GM12873 (cell line): ENCODE data around the gene FMN2.

Experiments
- CTCF ChIP-seq: IDR thresholded peaks from 2 replicates; pipeline ENCODE4 v1.5.1; 2012; ENCODE audit warnings: low read depth, mild to moderate bottlenecking, moderate library complexity, low read length, control low read depth; ENCODE audit not compliant: insufficient read depth; ENCODE audit errors: missing control alignments

FMN2 gene

GRCh38 chr1:240503036-240503435 lies 411.4 kb downstream of the FMN2 start:
- no peak for TF ChIP-seq CTCF

- TF ChIP-seq CTCF: no peak
Measured at GRCh38 chr1:240503558-240503957, 411.9 kb downstream of the FMN2 start.

GRCh38 chr1:240506176-240506575 lies 414.5 kb downstream of the FMN2 start:
- TF ChIP-seq CTCF: no peak

GRCh38 chr1:240508201-240508600 lies 416.5 kb downstream of the FMN2 start:
- TF ChIP-seq CTCF: no peak

- no peak for TF ChIP-seq CTCF
Measured at GRCh38 chr1:240508950-240509349, 417.3 kb downstream of the FMN2 start.

GRCh38 chr1:240511789-240512188 lies 420.1 kb downstream of the FMN2 start:
- TF ChIP-seq CTCF: no peak

GRCh38 chr1:240515505-240515904 lies 423.8 kb downstream of the FMN2 start:
- no peak for TF ChIP-seq CTCF
